GM03348 (cell line): ENCODE measurements around the gene TLK2.
"Not testable (repeated sequence)": the region's sequence is repeated elsewhere in the genome, so short reads cannot be mapped to it uniquely, and the experiment has no call there.

Experiments
- DNase-seq: peaks from one replicate; pipeline ENCODE4 v3.0.0; 2012; ENCODE audit warnings: low spot score

Gene TLK2

DNA sequence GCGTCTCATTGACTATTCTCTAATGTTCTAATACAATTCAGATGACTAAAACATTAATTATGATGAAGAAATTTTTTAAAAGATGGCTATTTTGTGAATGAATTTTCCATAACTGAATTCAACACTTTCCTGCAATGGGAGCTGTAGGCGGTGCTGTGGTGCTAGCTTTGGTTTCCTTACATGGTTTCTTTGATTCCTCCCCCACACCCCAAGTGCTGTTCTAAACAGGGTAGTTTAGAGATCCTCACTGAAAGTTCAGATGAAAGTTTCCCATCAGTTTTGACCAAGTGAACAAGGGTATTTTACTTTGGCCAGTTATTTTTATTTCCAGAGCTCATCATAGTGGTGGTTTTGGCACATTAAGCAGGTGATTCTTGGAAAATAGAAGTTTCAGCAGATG, 122.8 kb downstream of the TLK2 start:
- peak; percentile 61 for DNase-seq

DNA sequence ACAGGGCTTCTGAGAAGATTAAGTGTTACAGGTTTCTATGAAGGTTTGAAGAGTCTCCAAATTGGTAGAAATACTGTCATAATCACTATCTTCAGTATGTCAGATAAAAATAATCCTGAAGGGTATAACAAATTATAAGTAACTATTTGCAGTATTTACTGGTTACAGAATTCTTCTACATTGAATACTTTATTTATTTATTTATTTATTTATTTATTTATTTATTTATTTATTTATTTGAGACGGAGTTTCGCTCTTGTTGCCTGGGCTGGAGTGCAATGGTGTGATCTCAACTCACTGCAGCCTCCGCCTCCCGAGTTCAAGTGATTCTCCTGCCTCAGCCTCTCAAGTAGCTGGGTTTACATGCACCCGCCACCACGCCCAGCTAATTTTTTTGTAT, 125.2 kb downstream of the TLK2 start:
- DNase-seq: not testable (repeated sequence)

DNA sequence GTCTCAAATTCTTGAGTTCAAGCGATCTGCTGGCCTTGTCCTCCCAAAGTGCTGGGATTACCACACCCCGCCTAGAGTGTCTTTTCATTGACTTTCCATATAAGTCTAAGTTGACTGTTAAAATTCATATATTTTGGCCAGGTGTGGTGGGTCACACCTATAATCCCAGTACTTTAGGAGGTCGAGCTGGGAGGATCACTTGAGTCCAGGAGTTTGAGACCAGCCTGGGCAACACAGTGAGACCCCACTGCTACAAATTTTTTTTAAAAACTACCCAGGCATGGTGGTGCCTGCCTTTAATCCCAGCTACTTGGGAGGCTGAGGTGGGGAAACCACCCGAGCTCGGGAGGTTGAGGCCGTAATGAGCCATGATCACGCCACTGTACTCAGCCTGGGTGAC, 127.0 kb downstream of the TLK2 start:
- no peak for DNase-seq

DNA sequence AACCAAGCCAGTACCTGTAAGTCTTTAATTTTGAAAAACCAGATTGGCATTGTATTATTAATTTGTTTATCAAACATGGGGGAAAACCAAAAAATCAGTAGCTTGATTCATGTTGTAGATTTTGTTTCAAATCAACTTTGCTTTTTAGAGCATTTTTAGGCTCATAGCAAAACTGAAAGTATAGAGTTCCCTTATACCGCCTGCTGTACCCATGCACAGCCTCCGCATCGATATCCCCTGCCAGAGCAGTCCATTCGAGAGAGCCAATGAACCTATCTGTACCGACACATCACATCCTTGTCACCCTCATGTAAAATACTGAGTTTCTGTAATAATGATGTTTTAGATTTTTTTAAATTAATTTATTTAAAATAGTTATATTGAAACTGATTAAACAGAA, 132.7 kb downstream of the TLK2 start:
- DNase-seq: no peak

DNA sequence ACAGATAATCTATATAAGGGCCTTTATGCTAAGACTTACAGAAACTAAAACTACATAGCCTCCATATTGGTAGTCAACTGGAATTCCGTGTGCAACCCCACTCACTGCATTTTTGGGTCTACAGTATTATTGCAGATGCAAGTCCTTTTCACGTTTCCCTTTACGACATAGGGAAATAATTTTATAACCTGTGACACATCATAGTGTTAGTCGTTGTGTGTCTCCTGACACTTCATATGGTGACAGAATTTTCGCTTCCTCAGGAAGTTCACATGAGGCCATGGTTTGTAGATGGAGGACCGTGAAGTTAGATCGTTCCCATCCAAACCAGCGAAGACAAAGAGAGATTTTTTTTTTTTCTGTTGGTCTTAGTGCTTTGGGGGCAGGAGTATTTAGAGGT, 133.1 kb downstream of the TLK2 start:
- no peak for DNase-seq

DNA sequence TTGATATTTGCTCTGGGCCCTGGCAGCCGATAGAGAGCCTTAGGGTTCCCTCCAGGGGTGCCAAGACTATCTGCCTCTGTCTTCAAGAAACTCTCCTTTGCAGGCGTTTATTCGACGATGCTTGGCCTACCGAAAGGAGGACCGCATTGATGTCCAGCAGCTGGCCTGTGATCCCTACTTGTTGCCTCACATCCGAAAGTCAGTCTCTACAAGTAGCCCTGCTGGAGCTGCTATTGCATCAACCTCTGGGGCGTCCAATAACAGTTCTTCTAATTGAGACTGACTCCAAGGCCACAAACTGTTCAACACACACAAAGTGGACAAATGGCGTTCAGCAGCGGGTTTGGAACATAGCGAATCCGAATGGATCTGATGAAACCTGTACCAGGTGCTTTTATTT, 133.7 kb downstream of the TLK2 start:
- not testable (repeated sequence) for DNase-seq

DNA sequence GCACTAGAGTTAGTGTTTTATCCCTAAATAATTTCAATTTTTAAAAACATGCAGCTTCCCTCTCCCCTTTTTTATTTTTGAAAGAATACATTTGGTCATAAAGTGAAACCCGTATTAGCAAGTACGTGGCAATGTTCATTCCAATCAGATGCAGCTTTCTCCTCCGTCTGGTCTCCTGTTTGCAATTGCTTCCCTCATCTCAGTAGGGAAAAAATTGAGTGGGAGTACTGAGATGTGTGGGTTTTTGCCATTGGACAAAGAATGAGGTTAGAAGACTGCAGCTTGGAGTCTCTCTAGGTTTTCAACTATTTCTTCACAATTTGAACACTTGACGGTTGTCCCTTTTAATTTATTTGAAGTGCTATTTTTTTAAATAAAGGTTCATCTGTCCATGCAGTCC, 134.5 kb downstream of the TLK2 start:
- DNase-seq: not testable (repeated sequence)

DNA sequence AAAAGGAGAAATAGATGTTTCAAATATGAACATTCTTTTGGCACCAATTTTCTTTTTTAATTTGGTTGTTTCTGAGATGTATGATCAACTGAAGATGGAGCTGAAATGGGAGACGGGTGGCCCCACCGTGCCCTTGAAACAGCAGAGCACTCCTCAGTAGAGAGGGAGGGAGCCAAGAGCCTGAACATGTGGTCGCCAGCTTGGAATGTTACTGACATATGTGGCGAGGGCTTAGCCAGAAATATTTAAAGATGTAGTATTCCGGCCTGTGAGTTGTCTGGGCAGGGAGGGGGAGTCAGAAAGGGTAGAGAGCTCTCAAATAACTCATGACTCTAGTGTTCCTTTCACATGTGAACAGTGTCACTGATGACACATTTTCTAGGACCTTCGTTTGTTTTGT, 135.5 kb downstream of the TLK2 start:
- peak; percentile 82 for DNase-seq

DNA sequence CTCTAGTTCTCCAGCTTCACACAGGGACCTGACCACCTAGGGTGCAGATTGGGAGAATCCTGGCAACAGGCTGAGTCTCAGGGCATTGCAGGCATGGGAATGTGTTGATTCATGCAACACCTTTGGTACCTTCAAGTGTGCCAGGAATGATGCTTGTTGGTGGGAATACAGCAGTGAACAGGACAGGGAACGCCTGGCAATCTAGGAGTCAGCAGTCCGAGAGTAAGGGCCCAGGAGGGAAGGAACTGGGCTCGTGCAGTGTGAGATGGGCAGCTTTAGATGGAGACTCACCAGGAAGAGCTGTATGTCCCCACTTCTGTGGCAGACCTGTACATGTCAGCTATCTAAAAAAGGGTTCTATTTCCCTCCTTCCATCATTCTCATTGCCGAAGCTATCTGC, 136.9 kb downstream of the TLK2 start:
- DNase-seq: no peak

DNA sequence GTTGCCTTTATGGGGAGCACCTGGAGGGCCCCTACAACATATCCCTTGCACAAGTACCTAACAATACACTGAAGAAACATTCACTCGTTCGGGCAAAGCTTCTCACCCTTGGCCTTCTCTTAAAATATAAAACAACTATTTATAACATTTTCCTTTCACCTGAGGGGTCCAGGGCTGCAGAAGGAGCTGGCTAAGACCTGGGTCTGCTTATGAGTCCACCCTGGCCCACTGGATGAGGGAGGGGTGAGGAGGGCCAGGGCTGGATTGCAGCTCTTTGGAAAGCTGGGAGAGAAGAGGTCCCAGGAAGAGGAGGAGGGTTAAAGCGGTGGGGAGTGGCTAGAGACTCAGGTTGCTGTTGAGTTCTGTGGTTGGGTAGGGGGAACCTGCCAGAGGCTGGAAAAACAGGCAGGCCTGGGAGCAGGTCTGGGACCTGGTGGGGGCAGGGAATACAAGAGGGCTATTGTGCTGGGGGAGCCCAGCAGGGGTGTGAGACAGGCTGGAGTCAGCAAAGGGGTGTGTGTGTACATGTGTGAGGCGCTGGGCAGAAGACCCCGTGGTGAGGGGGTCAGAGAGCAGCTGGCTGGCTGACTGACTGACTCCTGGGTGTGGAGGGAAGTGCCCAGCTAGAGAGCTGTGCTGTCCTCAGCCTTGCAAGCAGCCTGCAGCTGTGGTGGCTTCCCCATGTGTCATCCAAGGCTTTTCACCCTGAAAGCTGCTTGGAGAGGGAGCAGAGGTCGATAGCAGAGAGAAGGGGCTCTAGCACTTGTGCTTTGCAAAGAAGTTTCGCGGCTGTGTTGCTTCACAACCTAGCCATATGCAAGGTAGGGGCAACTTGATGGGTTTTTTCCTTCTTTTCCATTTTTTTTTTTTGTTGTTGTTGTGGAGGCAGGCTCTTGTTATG, 138.6 kb downstream of the TLK2 start:
- DNase-seq: no peak

DNA sequence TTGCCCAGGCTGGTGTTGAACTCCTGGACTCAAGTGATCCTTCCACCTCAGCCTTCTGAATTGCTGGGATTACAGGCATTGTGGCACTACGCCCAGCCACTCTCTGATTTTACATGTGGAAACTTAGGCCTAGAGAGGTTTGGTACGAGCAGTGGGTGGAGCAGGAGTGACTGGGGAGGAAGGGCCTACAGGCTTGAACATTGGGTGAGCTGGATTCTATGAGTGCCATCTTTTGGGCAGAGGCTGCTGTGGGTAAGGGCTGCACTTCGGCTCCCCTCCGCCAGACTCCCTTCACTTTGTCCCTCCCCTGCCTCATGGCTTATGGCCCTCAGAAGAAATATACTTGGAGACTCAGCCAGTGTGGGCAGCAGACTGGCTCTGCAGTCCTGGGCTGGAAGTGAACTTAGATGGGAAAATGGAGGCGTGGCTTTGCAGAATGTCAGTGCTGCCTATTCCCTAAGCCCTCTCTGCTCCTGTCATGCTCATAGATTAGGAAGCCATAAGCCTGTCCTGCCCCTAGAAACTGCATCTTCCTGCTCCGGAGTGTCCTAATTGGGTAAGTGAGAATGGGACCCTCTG, 139.4 kb downstream of the TLK2 start:
- peak; percentile 49 for DNase-seq

DNA sequence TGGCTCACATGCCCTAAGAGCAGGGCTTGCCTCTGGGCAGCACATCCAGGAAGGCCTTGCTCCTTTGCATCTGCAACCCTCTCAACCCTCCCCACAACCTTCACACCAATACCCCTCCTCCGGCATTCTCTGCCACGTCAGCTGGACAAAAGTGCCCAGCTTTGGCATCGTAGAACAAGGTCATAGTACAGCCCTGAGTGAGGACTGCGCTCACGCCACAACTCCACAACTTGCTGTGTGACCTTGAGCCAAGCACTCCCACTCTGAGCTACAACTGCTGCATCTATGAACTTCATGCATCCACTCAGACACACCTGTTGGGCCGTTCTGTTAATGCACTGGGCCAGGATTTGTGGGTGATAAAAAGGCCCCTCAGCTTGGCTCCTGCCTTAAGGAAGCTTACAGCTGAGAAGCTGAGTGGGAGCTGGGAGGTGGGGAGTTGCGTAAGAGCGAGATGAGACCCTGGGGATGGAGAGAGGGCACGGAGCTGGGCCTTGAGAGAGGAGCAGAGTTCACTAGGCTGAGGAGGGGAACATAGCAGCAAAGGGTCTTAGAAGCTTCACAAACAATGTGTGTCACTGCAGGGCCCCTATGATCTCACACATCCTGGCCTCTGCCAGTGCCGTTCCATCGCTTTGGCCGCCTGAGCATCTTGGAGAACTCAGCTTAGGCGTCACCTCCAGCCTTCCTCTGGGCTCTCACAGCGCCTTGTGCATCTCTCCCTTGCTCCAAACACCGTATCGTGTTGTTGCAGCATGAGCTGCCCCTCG, 140.2 kb downstream of the TLK2 start:
- no peak for DNase-seq

DNA sequence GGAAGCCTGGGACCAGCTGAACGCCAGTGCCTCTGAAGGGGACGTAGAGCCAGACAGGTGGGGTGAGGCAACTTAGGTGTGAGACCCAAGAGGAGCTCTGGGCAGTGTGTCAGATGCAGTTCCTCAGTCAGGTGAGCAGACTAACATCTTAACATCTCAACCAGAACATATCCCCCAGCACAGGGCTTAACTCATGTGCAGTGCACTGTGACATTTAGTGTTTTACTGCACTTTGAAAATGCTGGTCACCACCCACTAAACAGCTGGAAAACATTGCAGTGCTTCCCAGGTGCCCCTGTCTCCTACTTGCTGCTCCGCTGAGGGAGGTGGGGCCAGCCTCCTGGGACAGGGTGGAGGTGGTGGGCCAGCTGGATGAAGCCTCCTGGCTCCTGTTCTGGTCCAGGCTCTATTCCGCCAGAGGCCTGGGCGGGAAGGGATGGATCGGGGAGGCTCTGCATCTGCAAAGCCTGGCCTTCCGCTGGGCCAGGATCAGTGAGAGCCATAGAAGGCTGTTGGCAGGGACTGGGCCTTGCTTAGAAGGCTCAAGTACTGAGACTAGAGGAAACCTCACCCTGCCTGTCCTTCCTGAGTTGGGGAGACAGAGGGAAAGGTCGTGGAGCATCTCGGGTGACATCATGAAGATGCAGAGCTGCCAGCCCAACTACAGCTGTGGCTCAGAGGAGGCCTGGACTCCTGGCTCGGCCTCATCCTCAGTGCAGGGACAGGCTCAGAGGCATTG, 141.0 kb downstream of the TLK2 start:
- no peak for DNase-seq

DNA sequence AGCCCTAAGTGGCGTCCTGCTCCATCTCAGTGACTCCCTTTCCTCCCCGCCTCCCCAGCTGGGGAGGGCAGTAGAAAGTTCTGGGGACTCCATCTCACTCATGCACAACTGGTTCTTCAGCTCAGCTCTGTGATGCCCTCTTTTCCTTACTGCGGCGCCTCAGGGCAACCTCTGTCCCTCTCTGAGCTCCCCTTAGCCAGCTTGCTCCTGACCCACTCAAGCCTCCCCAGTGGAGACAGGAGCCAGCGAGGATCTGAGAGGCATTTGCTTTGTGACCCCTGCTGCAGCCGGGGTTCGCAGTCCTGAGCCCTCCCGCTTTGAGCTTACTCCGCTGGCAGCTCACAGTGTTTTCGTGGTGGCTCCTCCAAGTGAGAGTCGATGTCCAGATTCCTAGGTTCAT, 142.6 kb downstream of the TLK2 start:
- no peak for DNase-seq

DNA sequence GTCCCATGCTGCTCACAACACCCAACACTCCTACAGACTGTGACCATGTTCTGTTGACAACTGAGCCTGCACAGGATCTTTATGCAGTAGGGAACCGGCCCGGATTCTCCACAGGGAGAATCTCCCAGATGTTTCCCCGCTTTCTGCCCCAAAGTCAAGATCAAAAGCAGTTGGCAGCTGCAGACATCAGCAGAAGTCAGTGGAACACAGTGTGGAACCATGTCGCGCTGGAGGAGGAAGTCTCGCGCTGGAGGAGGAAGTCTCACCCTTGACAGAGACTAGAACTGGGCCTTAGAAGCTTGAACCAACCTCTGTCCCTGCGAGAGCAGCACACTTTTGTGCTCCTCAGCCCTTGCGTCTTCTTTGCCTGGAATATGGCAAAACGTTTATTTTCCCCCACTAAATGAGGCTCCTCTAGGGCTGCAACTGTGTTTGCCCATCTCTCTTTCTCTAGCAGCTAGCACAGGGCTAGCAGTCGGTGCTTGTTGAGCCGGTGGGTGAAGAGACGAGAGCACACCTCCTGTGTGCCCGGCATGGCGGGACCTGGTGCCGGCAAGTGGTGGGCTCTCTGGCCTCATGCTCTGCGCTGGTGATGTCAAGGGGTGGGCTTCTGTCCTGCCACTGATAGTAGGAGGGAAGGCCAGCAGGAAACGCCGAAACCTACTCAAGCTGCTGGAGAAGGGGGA, 146.7 kb downstream of the TLK2 start:
- DNase-seq: no peak

DNA sequence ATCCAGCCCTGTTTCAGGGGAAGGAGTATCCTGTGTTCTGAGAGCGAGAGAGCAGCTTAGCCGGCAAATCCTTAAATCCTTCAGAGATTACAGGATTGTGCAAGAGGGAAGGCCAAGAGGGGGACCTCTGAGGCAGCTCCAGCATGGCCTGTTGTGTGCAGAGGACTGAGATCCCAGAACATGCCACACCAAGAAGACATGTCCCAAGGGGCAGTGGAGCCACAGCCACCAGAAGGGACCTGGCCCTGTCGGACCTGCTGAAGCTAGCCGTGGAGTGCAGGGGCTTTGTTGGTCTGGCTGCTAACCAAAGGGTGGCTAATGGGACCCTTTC, 147.2 kb downstream of the TLK2 start:
- DNase-seq: no peak

DNA sequence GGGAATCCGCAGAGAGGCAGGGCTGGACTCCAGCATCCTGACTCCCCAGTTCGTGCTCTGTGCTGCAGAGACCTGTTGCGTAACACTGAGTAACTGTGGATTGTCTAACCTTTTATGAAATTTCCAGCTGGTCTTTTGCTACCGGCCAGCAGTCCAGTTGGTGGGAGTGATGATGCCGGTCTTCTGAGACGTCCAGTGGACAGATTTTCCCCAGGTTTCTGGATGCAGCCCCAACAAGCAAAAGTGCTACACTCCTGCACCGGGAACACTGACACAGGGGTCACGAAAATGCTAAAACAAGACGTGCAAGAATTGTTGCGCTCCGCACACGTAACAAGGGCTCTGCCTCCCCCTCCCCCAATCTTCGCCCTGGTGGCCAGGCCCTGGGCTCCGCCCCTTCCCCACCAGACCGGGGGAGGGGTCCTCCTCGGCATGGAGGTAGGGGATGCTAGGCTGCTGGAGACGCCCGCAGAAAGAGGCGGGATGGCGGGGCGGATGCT, 148.1 kb downstream of the TLK2 start:
- DNase-seq: peak; percentile 88

DNA sequence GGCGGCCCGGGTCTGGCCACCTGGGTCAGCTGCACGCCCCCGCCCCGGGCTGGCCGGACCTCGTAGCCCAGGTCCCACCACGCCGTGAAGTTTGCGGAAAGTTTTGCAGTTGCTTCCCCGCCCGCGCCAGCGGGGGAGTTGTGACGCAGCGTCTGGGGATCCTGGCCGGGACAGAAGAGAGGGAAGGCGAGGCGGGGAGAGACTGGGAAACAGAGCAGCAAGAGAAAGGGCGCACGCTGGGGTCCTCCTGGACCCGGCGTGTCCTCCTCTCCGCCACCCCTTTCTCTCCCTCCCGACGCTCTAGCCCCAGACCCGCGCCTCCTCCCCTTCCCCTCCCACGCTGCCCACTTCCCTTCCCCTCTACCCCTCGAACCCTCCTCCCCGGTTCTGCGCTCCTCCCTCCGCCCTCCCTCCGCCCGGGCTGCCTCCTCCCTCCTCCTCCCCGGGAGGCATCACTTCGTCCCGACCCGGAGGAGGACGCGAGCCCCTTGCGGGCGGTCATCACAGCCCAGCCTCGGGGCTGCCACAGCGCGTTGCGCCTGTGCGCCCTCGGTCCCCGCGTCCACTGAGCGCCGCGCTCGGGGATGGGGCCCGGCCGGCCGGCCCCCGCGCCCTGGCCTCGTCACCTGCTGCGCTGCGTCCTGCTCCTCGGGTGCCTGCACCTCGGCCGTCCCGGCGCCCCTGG, 148.7 kb downstream of the TLK2 start, which contains the start of gene MRC2:
Gene MRC2 (plus strand): TSS at position 452 of the 685 bp plus-strand sequence. CDS start 133 bp downstream, at position 585.
- peak; percentile 91 for DNase-seq

DNA sequence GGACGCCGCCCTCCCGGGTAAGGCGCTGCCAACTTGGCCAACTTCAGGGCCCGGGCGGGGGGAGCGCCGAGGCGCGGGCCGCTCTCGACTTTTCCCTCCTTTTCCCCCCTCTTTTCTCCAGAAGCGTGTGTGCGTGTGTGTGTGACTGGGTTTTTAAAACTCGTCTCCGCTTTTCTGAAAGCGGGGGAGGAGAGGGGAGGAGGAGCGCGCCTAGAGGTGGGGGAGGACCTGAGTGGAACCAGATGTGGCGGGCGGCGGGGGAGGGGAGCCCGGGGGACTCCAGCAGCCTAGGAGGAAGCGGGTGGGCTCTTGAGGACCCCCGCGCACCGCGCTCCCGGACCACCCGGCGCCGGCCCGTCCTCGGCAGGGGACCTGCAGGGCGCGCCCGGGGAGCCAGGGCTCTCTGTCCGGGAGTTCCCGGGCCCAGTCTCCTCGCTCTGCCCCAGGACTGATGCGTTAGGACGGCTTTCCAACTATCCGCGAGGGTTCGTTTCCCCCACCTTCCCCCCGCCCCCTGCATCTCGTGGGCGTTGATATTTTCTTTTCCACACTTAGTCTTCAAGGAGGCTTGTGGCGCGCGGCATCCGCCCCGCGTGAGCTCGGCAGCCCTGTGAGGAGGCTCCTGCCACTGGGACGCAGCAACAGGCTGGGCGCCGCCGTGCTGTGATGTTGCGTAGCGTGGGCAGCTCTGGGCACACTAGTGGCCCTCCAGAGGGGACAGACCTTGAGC, 149.4 kb downstream of the TLK2 start:
- DNase-seq: peak; percentile 83
